Osteocyte (in vitro differentiated cells): ENCODE results near the gene ITPR2. TPM values are rescaled to one million over a fixed set of nuclear protein-coding genes. Genes with fewer than 3 reads are reported as not detected.

ENCODE experiments used
- DNase-seq: peaks from one replicate; pipeline ENCODE4 v3.0.0; 2021; ENCODE audit warnings: mixed read lengths; ENCODE audit not compliant: unreplicated experiment; ENCODE audit errors: extremely low spot score
- H3K27ac Mint-ChIP-seq: one replicate; pipeline ENCODE4 v1.8.0; 2021; ENCODE audit warnings: mild to moderate bottlenecking, mixed read lengths; ENCODE audit not compliant: unreplicated experiment
- H3K27me3 Mint-ChIP-seq: one replicate; pipeline ENCODE4 v1.8.0; 2021; ENCODE audit warnings: mixed read lengths; ENCODE audit not compliant: unreplicated experiment
- H3K36me3 Mint-ChIP-seq: one replicate; pipeline ENCODE4 v1.8.0; 2021; ENCODE audit warnings: mixed read lengths; ENCODE audit not compliant: unreplicated experiment
- H3K4me1 Mint-ChIP-seq: one replicate; pipeline ENCODE4 v1.8.0; 2021; ENCODE audit warnings: mixed read lengths; ENCODE audit not compliant: unreplicated experiment
- H3K4me3 Mint-ChIP-seq: one replicate; pipeline ENCODE4 v1.8.0; 2021; ENCODE audit warnings: mild to moderate bottlenecking, moderate library complexity, mixed read lengths; ENCODE audit not compliant: unreplicated experiment
- H3K9me3 Mint-ChIP-seq: one replicate; pipeline ENCODE4 v1.8.0; 2021; ENCODE audit warnings: mixed read lengths; ENCODE audit not compliant: unreplicated experiment
- CTCF ChIP-seq: fragments of 200-600 bp; sonication (generic); IDR thresholded peaks from 2 replicates; pipeline ENCODE4 v1.5.0; 2021; ENCODE audit warnings: antibody characterized with exemption, mild to moderate bottlenecking, moderate library complexity
- total RNA-seq: library from RNA; stranded (reverse); gene quantifications from 2 replicates; pipeline ENCODE4 v1.2.1, GENCODE V29; 2021

Gene ITPR2
- total RNA-seq, 1 donor from 2014 or later: 22.1 TPM

DNA sequence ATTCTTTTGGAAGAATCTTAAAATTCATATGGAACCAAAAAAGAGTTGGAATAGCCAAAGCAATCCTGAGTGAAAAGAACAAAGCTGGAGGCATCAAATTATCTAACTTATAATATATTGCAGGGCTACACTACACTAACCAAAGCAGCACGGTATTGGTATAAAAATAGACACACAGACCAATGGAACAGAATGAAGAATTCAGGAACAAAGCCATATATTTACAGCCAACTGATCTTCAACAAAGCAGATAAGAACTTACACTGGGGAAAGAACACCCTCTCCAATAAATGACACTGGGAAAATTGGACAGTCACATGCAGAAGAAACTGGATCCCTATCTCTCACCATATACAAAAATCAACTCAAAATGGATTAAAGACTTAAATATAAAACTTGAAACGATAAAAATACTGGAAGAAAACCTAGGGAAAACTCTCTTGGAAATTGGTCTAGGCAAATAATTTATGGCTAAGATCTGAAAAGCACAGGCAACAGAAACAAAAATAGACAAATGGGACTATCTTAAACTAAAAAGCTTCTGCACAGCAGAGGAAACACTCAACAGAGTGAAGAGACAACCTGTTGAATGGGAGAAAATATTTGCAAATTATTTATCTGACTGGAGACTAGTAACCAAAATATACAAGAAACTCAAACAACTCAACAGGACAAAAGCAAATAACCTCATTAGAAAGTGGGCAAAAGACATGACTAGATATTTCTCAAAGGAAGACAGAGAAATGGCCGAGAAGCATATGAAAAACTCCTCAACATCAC is 286.3 kb downstream of the ITPR2 start:
- DNase-seq: no peak
- no peak for TF ChIP-seq CTCF
- H3K4me1 Mint-ChIP-seq: no peaks in the 10 kb centered on the region
- H3K9me3 Mint-ChIP-seq: peaks cover 3% of the 10 kb centered on the region
- no peak overlapping the region for H3K27ac Mint-ChIP-seq
- peaks cover 12% of the 10 kb centered on the region for H3K36me3 Mint-ChIP-seq
- H3K4me3 Mint-ChIP-seq: no peak overlapping the region
- no peaks in the 10 kb centered on the region for H3K27me3 Mint-ChIP-seq

- H3K4me3 Mint-ChIP-seq: no peak overlapping the region
- H3K4me1 Mint-ChIP-seq: no peaks in the 10 kb centered on the region
- no peaks in the 10 kb centered on the region for H3K27me3 Mint-ChIP-seq
- no peak for TF ChIP-seq CTCF
- H3K36me3 Mint-ChIP-seq: peaks cover 9% of the 10 kb centered on the region
- DNase-seq: no peak
- no peaks in the 10 kb centered on the region for H3K9me3 Mint-ChIP-seq
- no peak overlapping the region for H3K27ac Mint-ChIP-seq
These were observed 293.9 kb downstream of the ITPR2 start for GRCh38 chr12:26539131-26539530.

DNA sequence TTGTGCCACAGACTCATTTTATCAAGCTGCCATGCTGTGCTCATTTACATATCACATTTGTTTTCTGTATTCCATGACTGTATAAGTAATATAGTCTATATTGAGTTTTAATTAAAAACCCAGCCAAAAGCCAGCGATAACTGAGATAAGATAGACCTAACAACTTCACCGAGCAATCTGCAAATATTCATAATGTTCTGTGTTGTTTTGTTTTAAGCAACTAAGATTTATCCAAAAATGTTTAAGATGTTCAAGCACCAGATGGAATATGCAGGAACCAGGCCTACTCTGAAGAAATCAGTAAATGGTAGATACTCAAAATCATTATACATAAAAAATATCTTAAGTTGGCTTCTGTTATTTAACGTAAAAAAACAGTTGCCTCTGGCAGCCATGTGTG is 295.3 kb downstream of the ITPR2 start:
- peaks cover 11% of the 10 kb centered on the region for H3K36me3 Mint-ChIP-seq
- H3K4me3 Mint-ChIP-seq: no peak overlapping the region
- DNase-seq: no peak
- no peaks in the 10 kb centered on the region for H3K4me1 Mint-ChIP-seq
- TF ChIP-seq CTCF: no peak
- no peaks in the 10 kb centered on the region for H3K9me3 Mint-ChIP-seq
- no peak overlapping the region for H3K27ac Mint-ChIP-seq
- H3K27me3 Mint-ChIP-seq: no peaks in the 10 kb centered on the region

DNA sequence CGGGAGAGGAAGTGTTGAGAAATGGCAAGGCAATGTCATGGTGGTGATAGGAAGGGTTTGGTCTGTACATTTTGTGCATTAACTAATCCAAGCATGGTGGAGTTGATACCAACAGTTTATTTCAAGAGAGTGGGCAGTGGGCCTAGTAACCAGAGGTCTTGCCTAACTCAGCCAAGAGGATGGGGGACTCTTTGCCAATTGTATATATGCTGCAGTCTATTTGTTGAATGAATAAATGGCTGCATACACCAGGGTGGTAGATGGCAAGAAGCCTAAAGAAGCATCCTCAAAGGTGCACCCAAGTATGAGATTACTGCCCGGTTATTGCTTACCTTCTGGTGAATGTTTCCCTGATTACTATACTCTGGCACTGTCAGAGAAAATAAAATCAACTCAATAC is 295.9 kb downstream of the ITPR2 start:
- H3K4me1 Mint-ChIP-seq: no peaks in the 10 kb centered on the region
- no peak overlapping the region for H3K27ac Mint-ChIP-seq
- H3K4me3 Mint-ChIP-seq: no peak overlapping the region
- TF ChIP-seq CTCF: no peak
- H3K9me3 Mint-ChIP-seq: no peaks in the 10 kb centered on the region
- no peaks in the 10 kb centered on the region for H3K27me3 Mint-ChIP-seq
- DNase-seq: no peak
- peaks cover 11% of the 10 kb centered on the region for H3K36me3 Mint-ChIP-seq

- H3K27ac Mint-ChIP-seq: no peak overlapping the region
- no peaks in the 10 kb centered on the region for H3K27me3 Mint-ChIP-seq
- no peaks in the 10 kb centered on the region for H3K9me3 Mint-ChIP-seq
- TF ChIP-seq CTCF: no peak
- no peak overlapping the region for H3K4me3 Mint-ChIP-seq
- peaks cover 11% of the 10 kb centered on the region for H3K36me3 Mint-ChIP-seq
- no peak for DNase-seq
- no peaks in the 10 kb centered on the region for H3K4me1 Mint-ChIP-seq
These were observed 297.2 kb downstream of the ITPR2 start for GRCh38 chr12:26535826-26536225.
